Measurements from ENCODE around the gene RANBP1.
"Not testable (repeated sequence)": the region's sequence is repeated elsewhere in the genome, so short reads cannot be mapped to it uniquely, and the experiment has no call there.

RANBP1 gene

DNA sequence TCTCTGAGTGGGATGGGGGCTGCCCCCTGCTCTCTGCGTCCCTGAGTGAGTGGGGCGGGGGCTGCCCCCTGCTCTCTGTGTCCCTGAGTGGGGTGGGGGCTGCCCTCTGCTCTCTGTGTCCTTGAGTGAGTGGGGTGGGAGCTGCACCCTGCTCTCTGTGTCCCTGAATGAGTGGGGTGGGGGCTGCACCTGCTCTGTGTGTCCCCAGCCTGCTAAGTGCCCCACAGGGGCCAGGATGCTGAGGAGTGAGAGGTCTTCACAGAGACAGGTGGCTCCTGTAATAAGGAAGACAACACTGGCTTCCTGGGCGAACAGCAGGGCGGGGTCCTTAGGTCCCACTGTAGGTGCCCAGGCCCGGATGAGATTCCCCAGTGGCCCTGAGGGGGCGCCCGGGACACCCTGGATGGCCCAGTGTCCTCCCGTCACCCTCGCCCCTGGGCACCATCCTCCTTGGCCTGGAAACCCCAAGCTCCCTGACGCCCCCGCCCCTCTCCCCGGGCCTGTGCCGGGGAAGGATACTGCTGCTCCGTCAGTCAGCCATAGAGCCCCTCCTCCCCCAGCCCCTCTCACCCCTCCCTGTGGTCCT, 38.8 kb downstream of the RANBP1 start:
- DNase-seq (ENCODE audit: low spot score) = no peak

DNA sequence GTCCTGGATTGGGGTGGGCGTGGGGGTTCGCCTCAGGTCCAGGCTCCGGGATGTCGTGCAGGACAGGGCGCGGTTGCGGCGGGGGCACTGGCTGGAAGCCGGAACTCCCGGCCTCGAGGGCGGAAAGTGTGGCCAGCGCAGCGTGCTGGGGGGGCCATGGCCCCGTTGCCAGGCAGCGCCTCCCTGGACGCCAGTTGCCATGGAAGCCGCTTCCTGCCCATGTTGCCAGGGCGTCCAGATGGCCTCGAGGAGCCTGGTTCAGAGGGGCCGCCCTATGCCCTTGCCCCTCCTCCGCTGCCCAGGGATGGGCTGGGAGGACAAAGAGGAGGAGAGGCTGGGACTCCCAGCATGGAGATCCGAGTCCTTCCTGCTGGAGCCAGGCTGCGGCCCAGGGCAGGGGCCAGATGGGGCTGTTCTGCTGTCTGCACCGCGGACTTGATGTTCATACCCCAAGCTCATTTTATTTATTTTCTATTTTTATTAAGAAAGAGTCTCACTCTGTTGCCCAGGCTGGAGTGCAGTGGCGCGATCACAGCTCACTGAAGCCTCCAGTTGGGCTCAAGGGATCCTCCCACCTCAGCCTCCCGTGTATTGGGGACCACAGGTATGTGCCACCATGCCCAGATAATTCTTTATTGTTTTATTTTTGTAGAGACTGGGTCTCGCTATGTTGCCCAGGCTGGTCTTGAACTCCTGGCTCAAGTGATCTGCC, 39.6 kb downstream of the RANBP1 start:
- no peak for DNase-seq (ENCODE audit: low spot score)

DNA sequence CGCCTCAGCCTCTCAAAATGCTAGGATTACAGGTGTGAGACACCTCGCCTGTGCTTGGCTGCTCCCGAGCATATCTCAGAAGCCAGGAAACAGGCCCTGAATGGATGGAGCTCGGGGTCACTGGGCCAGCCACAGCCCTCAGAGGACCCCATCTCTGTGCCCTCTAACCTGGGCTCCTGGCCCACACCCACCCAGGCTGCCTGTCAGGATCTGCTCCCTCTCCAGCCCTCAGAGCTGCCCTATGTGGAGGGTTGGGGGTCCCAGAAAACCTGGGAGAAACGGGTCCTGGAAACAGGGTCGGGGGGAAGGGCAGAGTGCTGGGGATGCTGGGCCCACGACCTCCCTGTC, 40.1 kb downstream of the RANBP1 start:
- DNase-seq (ENCODE audit: low spot score) = no peak

DNA sequence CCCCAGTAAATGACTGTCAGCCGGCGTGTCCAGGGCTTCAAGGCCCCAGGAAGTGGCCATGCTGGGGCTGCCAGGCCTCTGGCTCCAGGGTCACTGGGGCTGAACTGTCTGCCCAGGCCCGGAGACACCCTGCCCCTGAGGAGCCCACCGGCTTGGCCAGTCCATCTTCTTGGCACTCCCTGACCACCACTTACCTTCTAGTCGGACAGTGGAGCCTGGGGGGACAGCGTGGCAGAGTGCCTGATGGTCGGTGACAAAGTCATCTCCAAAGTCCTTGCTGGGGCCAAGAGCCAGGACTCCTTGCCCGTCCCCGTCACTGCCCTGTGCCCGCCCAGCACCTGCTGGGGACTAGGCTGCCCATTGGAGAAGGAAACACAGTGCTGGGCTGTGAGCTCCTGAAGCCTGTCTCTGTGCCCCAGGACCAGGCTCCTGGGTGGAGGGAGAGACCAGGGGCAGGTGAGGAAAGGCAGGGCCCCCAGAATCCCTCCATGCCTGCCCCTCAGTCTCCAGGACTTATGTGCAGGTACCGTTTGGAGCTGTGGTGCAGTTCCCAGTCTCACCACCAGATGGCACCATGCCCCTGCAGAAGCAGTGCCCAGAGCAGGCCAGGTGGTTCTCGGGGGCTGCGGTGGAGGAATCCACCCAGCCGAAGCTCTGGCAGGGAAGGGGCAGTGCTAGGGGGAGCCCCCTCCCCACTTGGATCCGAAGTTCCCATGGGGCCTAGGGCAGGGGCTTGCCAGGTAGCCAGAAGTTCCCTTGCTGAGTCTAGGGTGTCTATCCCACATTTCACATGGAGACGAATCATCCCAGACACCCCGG, 40.9 kb downstream of the RANBP1 start:
- peak; percentile 89 for DNase-seq (ENCODE audit: low spot score)

DNA sequence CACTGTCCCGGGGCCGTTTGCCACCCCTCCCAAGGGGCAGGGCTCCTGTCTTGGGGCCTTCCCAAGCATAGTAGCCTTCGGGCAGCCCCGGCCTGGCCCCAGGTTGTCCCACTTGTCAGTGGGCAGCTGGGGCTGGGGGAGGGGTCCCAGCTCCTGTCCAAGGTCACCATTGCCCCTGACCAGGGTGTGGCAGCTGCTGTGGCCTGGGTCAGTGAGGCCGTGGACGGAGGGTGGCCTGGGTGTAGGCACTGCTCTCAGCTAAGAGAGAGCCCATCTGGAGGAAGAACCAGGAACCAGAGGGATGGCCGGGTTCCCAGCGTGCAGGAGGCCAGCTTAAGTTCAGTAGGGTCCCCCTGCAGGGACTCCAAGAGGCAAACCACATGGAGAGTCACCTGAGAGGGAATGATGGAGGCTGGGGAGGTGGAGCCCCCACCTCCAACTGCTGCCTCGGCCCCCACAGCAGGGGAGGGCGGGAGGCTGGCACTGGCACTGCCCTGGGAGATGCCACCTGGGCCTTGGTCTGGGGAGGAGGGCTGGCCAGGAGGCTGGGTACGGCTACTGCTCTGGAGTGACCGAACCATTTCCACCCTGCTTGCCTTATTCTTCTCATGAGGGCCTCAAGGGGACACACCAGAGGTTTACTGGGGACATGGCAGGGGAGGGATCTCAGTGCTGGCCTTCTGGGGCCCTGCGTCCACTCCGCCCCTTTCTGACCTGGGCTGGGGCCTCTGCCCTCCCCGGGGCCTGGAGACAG, 41.7 kb downstream of the RANBP1 start:
- no peak for DNase-seq (ENCODE audit: low spot score)

DNA sequence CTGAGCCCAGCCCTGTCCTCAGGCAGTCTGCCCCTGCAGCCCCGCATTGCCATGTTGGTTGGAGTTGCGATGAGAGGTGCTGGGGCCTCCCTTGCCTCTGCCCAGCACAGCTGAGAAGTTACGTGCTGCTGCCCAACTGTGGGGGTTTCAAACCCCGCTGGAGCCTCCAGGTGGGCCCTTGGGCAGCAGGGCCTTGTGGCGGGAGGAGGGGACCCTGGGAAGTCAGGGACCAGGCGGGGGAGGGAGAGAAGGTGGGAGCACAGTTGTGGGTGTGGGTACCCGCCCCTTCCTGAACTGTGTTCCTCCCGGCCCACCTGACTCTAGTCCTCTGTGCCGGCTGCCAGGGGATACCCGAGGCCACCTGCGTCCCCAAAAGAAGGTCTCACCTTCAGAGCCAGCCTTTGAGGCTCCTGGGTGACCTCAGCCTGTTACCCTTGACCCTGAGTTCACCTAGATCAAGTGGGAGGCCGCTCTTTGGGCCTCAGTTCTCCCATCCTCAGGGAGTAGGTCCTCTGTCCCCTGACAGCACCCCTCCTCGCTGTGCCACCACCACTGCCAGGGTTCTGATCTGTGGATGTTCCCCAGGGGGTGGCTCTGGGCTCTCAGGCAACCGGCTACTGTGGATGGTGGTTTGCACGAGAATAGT, 42.6 kb downstream of the RANBP1 start:
- no peak for DNase-seq (ENCODE audit: low spot score)

DNA sequence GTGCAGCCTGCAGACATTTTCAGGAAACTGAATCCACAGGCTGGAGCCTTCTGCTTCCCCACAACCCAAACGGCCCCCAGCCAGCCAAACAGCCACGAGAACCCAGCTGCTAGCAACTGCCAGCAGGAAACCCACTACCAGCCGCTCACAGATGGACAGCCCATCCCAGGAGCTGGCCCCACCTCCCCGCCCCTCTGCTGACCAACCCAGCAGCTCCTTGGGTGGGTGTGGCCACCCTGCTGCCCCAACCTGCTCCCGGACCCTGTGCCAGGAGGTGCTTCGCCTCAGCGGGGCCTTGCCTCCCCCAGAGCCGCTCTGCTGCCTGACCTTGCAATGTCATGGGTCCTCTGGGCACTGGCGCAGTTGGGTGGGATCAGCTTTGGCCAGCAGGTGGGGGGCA, 43.2 kb downstream of the RANBP1 start:
- no peak for DNase-seq (ENCODE audit: low spot score)

DNA sequence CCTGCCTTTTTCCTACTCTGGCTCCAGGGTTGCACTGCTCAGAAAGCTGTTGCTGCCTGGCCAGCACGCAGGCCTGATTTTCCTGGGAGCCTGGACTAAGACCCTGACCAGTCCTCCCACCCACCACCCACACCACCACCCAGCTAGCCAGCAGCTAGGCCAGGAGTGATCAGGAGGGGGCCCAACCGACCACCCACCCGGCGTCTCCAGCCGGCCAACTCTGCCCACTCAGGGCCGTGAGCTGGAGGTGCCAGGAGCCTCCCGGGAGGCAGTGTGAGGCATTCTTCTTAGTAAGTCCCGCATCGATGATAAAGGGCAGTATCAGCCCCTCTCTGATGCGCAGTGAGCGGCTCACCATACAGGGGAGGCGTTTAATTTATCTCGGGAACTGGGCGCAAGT, 43.6 kb downstream of the RANBP1 start:
- not testable (repeated sequence) for DNase-seq (ENCODE audit: low spot score)

DNA sequence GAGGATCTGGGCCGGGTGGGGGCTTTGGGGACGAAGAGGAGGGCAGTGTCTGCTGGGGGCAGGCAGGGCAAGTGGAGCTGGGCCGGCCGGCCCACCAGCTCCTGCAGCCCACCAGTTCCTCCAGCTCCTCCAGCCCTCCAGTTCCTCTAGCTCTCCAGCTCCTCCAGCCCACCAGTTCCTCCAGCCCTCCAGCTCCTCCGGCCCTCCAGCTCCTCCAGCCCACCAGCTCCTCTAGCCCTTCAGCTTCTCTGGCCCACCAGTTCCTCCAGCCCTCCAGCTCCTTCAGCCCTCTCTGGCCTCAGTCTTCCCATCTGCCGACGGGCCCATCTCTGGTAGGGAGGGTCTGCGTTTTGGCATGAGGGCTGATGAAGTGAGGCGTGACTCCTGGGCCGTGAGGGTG, 44.1 kb downstream of the RANBP1 start:
- DNase-seq (ENCODE audit: low spot score) = no peak

DNA sequence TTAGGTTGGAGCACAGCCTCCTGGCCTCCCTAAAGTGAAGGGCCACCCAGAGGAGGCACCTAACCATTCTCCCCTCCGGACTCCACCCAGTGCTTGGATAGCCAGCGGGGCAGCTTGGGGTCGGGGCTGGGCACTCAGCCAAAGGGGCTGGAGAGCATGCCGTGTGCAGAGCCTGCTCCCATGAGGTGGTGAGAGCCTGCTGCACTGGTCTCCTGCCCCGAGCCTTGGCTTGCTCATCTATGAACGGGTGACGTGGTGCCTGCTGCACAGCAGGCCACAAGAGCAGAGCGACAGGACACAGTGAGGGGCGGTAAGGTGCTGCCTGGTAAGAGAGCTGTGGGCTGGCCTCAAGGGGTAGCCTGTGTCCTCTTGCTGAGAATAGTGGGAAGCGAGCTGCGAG, 49.0 kb downstream of the RANBP1 start:
- DNase-seq (ENCODE audit: low spot score) = no peak

DNA sequence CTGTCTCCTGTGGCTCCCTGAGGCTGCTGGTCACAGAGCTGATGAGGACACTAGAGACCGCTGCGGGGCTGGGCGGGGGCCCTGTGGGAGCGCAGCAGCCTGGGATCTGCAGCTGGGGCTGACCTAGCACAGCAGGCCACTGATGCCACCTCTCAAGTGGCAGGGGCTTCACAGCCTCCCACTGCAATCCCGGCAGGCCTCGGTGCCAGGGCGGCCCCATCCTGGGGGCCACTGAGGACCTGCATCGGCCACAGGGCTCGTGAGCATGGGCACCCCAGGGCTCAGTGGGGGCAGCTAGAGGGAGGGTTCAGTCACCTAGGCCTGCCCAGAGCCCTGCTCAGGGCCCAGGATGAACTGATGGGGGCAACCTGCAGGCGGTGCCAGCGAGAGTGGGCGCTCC, 49.5 kb downstream of the RANBP1 start:
- no peak for DNase-seq (ENCODE audit: low spot score)

DNA sequence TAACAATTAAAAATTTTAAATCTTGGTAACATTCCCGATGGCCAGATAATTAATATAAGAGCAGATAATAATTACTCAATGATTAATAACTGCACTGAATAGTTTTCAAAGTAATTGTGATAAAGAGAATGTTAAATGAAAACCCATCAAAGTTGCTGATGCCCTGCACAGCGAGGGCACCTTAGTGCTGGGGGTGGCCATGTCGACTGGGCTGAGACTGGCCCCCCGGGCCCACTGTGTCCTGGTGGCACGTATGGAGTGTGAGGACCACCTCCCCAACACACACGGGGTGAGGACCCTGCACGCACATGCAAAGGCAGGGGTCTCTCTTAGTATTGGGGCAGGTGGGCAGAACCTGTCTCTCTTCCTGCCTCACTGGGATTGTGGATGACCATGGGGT, 50.0 kb downstream of the RANBP1 start:
- no peak for DNase-seq (ENCODE audit: low spot score)

DNA sequence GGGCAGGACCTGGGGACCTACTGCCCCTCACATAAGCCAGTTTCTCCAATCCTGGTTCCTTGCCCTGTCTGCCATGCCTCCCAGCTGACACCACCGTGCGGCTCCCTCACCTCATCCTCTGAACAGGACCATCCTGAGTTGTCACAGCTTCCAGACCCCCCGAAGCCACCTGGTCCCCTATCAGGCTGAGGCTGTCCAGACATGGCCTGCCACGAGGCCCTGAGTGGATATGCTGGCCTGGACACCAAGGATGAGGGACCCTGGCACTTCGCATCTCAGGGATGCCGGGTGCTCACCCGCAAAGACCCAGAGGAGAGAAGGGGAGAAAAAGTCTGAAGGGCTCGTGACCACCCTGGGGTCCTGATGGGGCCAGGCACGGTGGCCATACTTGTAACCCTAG, 50.8 kb downstream of the RANBP1 start:
- DNase-seq (ENCODE audit: low spot score) = no peak

DNA sequence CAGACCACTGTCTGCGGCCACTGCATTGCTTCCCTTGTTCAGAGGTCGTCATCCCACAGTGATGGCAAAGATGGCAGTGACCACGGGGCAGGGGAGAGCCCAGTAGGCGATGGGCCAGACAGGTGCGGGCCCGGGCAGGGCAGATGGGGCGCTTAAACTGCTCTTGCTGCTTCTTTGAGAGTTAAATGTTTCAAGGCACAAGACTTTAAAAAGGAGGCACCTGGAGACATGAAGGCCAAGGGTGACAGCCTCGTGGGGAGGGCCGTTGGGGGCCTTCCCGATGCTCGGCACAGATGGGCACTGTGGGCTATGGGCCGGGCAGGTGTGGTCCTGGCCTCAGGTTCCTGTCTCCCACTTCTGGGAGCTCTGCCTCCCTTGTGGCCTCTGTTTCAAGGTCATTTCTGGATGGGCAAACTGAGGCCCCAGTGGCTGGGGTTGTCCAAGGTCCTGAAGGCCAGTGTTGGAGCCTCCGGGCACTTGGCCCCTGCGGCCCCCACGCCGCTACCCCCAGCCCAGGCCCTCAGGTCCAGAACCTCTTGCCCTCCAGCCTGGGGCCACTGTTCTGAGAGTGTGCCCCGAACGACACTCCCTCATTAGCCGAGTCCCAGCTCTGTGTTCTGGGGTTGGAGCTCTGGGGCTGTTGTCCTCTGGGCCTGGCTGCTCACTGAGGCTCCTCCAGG, 51.9 kb downstream of the RANBP1 start:
- no peak for DNase-seq (ENCODE audit: low spot score)

DNA sequence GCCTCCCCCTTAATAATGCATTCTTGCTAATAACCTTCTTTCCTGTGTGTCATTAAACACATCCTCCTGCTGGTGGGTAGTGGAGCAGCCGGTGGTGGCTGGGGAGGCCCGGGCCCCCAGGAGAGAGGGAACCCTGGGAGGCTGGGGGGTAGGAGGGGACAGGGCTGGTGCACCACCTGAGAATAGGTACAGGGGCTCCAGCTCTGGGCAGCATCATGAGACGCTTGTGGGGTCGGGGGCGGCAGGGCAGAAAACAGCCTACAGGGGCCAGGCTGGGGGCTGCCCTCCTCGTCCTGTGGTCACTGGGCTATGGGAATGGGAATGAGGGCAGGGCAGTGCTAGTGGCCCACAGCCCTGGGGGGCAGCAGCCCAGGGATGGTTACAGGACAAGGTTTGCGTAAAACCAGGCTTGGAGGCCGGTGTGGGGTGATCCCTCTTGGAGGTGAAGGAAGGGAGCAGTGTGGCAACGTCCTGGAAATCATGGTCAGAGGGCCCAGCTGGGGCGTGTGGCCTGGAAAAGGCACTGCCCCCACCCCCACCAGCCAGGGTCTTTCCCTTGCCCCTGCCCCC, 53.4 kb downstream of the RANBP1 start:
- DNase-seq (ENCODE audit: low spot score) = no peak

DNA sequence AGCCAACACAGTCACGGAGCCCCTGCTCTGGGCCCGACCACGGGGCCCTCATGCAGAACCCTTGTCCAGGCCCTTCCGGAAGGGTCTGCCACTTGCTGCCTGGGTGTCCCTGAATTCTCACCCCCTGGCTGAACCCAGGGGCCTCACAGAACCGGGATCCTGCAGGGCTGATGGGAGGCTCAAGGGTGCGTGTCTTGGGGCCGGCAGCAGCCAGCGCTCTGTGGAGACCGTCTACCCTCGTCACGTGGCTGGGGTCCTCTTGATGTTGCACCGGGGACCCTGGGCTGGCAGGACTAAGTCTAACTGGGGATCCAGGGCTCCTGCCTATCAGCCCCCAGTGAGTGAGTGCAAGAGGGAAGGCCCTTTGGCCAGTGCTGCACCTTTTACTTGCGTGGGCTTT, 54.3 kb downstream of the RANBP1 start:
- DNase-seq (ENCODE audit: low spot score) = no peak

DNA sequence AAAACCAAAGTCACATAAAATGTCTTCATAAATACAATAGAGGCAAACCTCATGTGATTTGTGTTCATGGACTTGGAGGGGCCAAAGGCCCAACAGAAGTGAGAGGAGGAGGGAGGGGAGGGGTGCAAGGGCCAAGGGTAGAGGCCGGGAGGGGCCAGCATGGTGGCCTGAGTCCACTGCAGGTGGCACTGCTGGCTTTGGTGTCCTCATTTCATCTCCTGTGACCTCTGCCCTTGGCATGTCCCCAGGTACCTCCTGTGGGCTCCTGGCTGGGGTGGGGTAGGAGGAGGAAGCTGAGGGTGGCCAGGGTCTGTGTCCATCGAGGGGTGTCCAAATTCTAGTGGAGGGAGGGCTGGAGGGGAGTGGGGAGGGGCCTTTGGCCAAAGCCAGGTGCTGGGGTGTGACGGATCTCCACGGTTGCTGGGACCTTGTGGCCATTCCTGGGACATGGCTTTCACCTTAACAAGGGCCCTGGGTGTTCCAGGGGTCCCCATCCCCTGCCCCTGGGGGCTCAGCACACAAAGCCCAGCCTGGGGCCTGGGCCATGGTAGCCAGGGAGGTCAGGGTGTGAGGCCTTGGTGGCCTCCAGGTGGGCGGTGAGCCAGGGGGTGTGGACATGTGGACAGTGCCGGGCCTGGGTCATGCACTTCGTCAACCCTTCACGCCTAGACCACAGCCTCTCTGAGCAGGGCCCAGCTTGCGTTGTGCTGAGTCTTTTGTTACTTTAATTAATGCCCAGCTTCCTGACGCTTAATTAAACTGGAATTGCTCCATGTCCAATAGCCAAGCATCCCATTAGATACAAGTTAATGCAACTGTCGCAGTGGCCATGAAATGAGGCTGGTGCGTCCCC, 55.6 kb downstream of the RANBP1 start:
- DNase-seq (ENCODE audit: low spot score) = no peak

DNA sequence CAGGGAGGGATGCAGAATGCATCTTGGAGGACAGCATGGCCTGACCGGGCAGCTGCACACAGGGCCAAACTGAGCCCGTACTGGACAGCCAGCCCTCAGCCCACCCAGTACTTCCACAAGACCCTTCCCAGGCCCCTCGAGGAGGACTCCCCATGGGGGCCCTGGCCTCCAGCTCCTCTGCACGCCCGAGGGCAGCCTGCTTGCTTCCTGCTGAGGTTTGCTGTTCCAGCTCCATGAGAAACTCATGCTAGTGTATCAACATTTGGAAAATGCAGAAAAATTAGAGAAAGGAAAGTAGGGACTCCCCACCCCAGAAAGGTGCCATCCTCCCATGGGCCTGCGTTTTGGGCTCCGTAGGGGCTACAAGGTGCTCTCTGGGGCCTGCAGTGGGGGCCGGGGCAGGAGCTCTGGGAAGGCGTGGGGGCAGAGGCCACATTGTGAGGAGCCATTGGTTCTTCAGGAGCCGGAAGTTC, 56.3 kb downstream of the RANBP1 start:
- no peak for DNase-seq (ENCODE audit: low spot score)

DNA sequence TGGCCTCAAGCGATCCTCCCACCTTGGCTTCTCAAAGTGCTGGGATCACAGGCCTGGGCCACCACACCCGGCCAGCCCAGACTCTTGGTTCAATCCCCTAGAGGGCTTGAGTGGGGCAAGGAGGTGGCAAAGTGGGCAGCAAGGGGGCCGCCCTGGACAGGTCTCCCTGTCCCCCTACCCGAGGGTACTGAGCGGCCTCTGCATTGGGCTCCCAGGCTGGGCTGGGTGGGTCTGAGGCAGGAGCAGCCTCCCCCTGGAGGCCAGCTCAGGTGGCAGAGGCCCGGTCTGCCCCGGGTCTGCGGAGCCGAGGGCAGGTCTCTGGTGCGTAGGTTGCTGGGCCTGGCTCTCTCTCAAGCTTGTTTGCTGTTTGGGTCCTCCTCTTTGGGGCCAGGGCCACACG, 57.3 kb downstream of the RANBP1 start:
- no peak for DNase-seq (ENCODE audit: low spot score)

DNA sequence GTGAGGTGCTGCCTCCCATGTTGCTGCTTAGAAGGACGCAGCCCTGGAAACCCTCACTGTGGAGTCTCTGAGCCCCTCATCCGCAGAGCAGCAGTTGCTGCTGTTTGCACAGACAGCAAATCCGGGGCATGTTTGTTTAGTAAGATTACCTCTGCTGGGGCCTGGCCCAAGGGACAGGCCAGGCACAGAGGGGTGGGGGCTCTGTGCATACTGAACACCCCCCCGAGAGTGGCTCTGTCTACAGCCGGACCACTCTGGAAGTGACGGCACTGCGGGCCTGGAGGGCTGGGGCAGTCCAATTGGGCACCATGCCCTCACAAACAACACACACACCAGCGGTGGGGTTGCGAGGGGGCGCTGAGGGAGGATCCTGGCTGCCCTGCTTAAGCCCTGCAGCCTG, 57.9 kb downstream of the RANBP1 start:
- no peak for DNase-seq (ENCODE audit: low spot score)

Measured in CD4-positive, alpha-beta T cell treated with Interleukin-2 at 100 ng/mL for 4 hours (primary cell).